ENCODE data around the gene PRMT3. TPM values are rescaled to one million over a fixed set of nuclear protein-coding genes. Genes with fewer than 3 reads are reported as not detected.
"Not testable (repeated sequence)": the region's sequence is repeated elsewhere in the genome, so short reads cannot be mapped to it uniquely, and the experiment has no call there.

PRMT3 gene
- total RNA-seq, 2 experiments from 2014 or later, result 11.2 to 11.8 TPM

- intact Hi-C loops (cut with DNase I, micrococcal nuclease), result no loop called here
- Mint-ChIP-seq H3K27me3 (no peaks in the 10 kb centered on the region), H3K4me1 (ENCODE audit: low read depth) (peaks cover 19% of the 10 kb centered on the region), H3K9me3 (peaks cover 3% of the 10 kb centered on the region), H3K27ac (no peak overlapping the region), H3K36me3 (ENCODE audit: low read depth) (peaks cover 79% of the 10 kb centered on the region), H3K4me3 (no peak overlapping the region)
- POLR2A ChIA-PET, result no interaction called here
- TF ChIP-seq, protein P1, sequence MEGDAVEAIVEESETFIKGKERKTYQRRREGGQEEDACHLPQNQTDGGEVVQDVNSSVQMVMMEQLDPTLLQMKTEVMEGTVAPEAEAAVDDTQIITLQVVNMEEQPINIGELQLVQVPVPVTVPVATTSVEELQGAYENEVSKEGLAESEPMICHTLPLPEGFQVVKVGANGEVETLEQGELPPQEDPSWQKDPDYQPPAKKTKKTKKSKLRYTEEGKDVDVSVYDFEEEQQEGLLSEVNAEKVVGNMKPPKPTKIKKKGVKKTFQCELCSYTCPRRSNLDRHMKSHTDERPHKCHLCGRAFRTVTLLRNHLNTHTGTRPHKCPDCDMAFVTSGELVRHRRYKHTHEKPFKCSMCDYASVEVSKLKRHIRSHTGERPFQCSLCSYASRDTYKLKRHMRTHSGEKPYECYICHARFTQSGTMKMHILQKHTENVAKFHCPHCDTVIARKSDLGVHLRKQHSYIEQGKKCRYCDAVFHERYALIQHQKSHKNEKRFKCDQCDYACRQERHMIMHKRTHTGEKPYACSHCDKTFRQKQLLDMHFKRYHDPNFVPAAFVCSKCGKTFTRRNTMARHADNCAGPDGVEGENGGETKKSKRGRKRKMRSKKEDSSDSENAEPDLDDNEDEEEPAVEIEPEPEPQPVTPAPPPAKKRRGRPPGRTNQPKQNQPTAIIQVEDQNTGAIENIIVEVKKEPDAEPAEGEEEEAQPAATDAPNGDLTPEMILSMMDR (IDR thresholded peaks at IDR 0.05), result no peak
- DNase-seq (no peak), ATAC-seq (ENCODE audit: poor library complexity) (no peak)
- H3K27ac ChIP-seq (ENCODE audit: low read depth in 1 of 2, low read length in 2 of 2), result no peak overlapping the region
- H3K9me3 ChIP-seq (ENCODE audit: control insufficient read depth in 1 of 2, insufficient read depth in 1 of 2, low read length in 2 of 2), result no peaks in the 10 kb centered on the region
- peaks cover 5% of the 10 kb centered on the region for H3K4me1 ChIP-seq (ENCODE audit: insufficient read depth, low read length)
- H3K27me3 ChIP-seq (ENCODE audit: control insufficient read depth in 1 of 2, insufficient read depth in 2 of 2, low read length in 2 of 2), result no peaks in the 10 kb centered on the region
- CTCF ChIA-PET, result no interaction called here
- H3K4me3 ChIP-seq (ENCODE audit: low read length), result no peak overlapping the region
- H3K36me3 ChIP-seq (ENCODE audit: insufficient read depth, low read length), result peaks cover 18% of the 10 kb centered on the region
Observed at GRCh38 chr11:20470348-20470747, 82.8 kb downstream of the PRMT3 start.

- H3K36me3 ChIP-seq (ENCODE audit: insufficient read depth, low read length), result peaks cover 11% of the 10 kb centered on the region
- DNase-seq; H3K27ac ChIP-seq (ENCODE audit: low read depth in 1 of 2, low read length in 2 of 2); CTCF ChIA-PET; ATAC-seq (ENCODE audit: poor library complexity); intact Hi-C loops (cut with DNase I, micrococcal nuclease); H3K27me3 Mint-ChIP-seq; H3K27ac Mint-ChIP-seq; H3K27me3 ChIP-seq (ENCODE audit: control insufficient read depth in 1 of 2, insufficient read depth in 2 of 2, low read length in 2 of 2); H3K9me3 ChIP-seq (ENCODE audit: control insufficient read depth in 1 of 2, insufficient read depth in 1 of 2, low read length in 2 of 2); H3K4me1 ChIP-seq (ENCODE audit: insufficient read depth, low read length); H3K9me3 Mint-ChIP-seq; POLR2A ChIA-PET; H3K4me3 ChIP-seq (ENCODE audit: low read length); H3K4me3 Mint-ChIP-seq: not testable (repeated sequence)
- Mint-ChIP-seq H3K4me1 (ENCODE audit: low read depth) (peaks cover 22% of the 10 kb centered on the region), H3K36me3 (ENCODE audit: low read depth) (peaks cover 77% of the 10 kb centered on the region)
Observed at GRCh38 chr11:20471929-20472328, 84.4 kb downstream of the PRMT3 start.

DNA sequence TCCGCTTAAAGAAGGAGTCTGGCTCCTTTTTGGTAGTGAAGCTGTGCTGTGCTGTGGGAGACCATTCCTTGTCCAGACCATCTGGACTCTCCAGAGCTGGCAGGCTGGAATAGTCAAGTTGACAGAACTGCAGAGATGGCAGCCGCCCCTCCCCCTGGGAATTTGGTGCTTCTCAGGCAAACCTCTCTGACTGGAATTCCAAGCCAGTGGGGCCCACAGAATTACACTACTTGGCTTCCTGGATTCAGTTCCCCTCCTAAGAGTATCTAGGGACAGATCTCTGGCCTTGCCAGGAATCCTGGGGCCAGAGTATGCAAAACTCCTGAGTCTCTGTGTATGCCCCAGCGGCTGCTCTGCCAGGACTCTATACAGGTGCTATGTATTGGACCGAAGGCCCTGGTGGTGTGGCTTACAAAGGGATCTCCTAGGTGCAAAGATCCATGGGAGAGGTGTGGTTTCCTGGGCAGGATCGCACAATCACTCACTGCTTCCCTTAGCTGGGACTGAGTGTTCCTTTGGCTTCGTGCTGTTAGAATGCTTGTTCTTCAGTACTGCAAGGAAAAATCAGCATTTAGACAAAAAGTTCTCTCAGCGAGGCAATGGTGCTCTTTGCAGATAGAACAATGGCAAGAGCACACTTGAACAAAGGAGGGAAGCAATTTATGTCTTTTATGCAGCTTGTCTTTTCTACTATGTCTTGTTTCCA is 86.8 kb downstream of the PRMT3 start:
- no peak overlapping the region for H3K4me3 ChIP-seq (ENCODE audit: low read length)
- H3K27ac ChIP-seq (ENCODE audit: low read depth in 1 of 2, low read length in 2 of 2), result no peak overlapping the region
- H3K27me3 Mint-ChIP-seq, result no peaks in the 10 kb centered on the region
- intact Hi-C loops (cut with DNase I, micrococcal nuclease), result no loop called here
- peaks cover 69% of the 10 kb centered on the region for H3K36me3 Mint-ChIP-seq (ENCODE audit: low read depth)
- ATAC-seq (ENCODE audit: poor library complexity), result no peak
- H3K4me3 Mint-ChIP-seq, result no peak overlapping the region
- no peaks in the 10 kb centered on the region for H3K27me3 ChIP-seq (ENCODE audit: control insufficient read depth in 1 of 2, insufficient read depth in 2 of 2, low read length in 2 of 2)
- H3K9me3 Mint-ChIP-seq, result peaks cover 3% of the 10 kb centered on the region
- no peaks in the 10 kb centered on the region for H3K9me3 ChIP-seq (ENCODE audit: control insufficient read depth in 1 of 2, insufficient read depth in 1 of 2, low read length in 2 of 2)
- peaks cover 35% of the 10 kb centered on the region for H3K4me1 Mint-ChIP-seq (ENCODE audit: low read depth)
- TF ChIP-seq, protein P1 (IDR thresholded peaks at IDR 0.05), result no peak
- no peak overlapping the region for H3K27ac Mint-ChIP-seq
- H3K4me1 ChIP-seq (ENCODE audit: insufficient read depth, low read length), result peaks cover 14% of the 10 kb centered on the region
- ChIA-PET CTCF (no interaction called here), POLR2A (no interaction called here)
- no peak for DNase-seq
- peaks cover 10% of the 10 kb centered on the region for H3K36me3 ChIP-seq (ENCODE audit: insufficient read depth, low read length)

All from CD4-positive, alpha-beta T cell (primary cell).